HG02798 (cell line): ENCODE measurements around the gene RTN4IP1.
A peak's percentile ranks its signal among the peaks of the same experiment; 100 is the strongest.
"Not testable (repeated sequence)": the region's sequence is repeated elsewhere in the genome, so short reads cannot be mapped to it uniquely, and the experiment has no call there.

Source experiments
- ATAC-seq: cut with Tn5 transposase; IDR thresholded peaks from one replicate; pipeline ENCODE4 v1.9.1; 2021; ENCODE audit warnings: mild to moderate bottlenecking; ENCODE audit not compliant: unreplicated experiment, poor library complexity

RTN4IP1 gene

GRCh38 chr6:106629859-106630163, 513 bp upstream of the RTN4IP1 start:
- ATAC-seq, result no peak

GRCh38 chr6:106628658-106629102, 618 bp downstream of the RTN4IP1 start:
- no peak for ATAC-seq

GRCh38 chr6:106627760-106628159, 1.5 kb downstream of the RTN4IP1 start:
- ATAC-seq, result not testable (repeated sequence)

GRCh38 chr6:106626485-106626884, 2.8 kb downstream of the RTN4IP1 start:
- ATAC-seq, result no peak

GRCh38 chr6:106623039-106623438, 6.3 kb downstream of the RTN4IP1 start:
- ATAC-seq, result no peak

GRCh38 chr6:106622412-106622811, 6.9 kb downstream of the RTN4IP1 start:
- ATAC-seq, result no peak

GRCh38 chr6:106620931-106621672, 8.2 kb downstream of the RTN4IP1 start:
- no peak for ATAC-seq

GRCh38 chr6:106619223-106619622, 10.1 kb downstream of the RTN4IP1 start:
- ATAC-seq, result no peak

GRCh38 chr6:106618324-106618723, 11.0 kb downstream of the RTN4IP1 start:
- ATAC-seq, result no peak

GRCh38 chr6:106617857-106618256, 11.4 kb downstream of the RTN4IP1 start:
- ATAC-seq, result no peak

- no peak for ATAC-seq
Observed at GRCh38 chr6:106617302-106617701, 12.0 kb downstream of the RTN4IP1 start.

GRCh38 chr6:106614592-106615257, 14.6 kb downstream of the RTN4IP1 start:
- no peak for ATAC-seq

- ATAC-seq, result no peak
Observed at GRCh38 chr6:106614166-106614565, 15.1 kb downstream of the RTN4IP1 start.

- no peak for ATAC-seq
Observed at GRCh38 chr6:106613590-106613989, 15.7 kb downstream of the RTN4IP1 start.

- no peak for ATAC-seq
Observed at GRCh38 chr6:106612671-106613416, 16.5 kb downstream of the RTN4IP1 start.

- no peak for ATAC-seq
Observed at GRCh38 chr6:106611030-106611429, 18.3 kb downstream of the RTN4IP1 start.

GRCh38 chr6:106609699-106610098, 19.6 kb downstream of the RTN4IP1 start:
- no peak for ATAC-seq

GRCh38 chr6:106608080-106608668, 21.1 kb downstream of the RTN4IP1 start:
- peak; percentile 85 for ATAC-seq

GRCh38 chr6:106600329-106600728, 29.0 kb downstream of the RTN4IP1 start:
- ATAC-seq, result no peak

GRCh38 chr6:106599440-106599839, 29.9 kb downstream of the RTN4IP1 start:
- no peak for ATAC-seq
